Liver (tissue), 9 donors: ENCODE measurements around the gene AGAP2. TPM values are rescaled to one million over a fixed set of nuclear protein-coding genes. Genes with fewer than 3 reads are reported as not detected.

ENCODE experiments used
- DNase-seq: peaks from one replicate; pipeline ENCODE4 v3.0.0-alpha.2; 2017; ENCODE audit warnings: low spot score
- H3K27ac ChIP-seq, 2 donors: one replicate each; pipeline ENCODE4 v1.7.0; 2013; ENCODE audit warnings: inconsistent platforms in 2 of 2, low read length in 2 of 2, control low read depth in 1 of 2, low read depth in 1 of 2, mild to moderate bottlenecking in 1 of 2
- H3K27me3 ChIP-seq, 4 donors: one replicate each; pipeline versions ENCODE4 v1.6.1 to v1.7.0; 2013; ENCODE audit warnings: low read length in 3 of 4, inconsistent platforms in 1 of 4, mild to moderate bottlenecking in 1 of 4, moderate library complexity in 1 of 4; ENCODE audit not compliant: control insufficient read depth in 4 of 4, insufficient read depth in 4 of 4
- H3K36me3 ChIP-seq, 4 donors: one replicate each; pipeline versions ENCODE4 v1.6.1 to v1.7.0; 2013; ENCODE audit warnings: low read length in 3 of 4, mild to moderate bottlenecking in 3 of 4, low read depth in 1 of 4, moderate library complexity in 1 of 4; ENCODE audit not compliant: control insufficient read depth in 4 of 4, insufficient read depth in 3 of 4
- H3K4me1 ChIP-seq, 4 donors: one replicate each; pipeline versions ENCODE4 v1.6.1 to v1.7.0; 2013; ENCODE audit warnings: low read length in 3 of 4, mild to moderate bottlenecking in 3 of 4, moderate library complexity in 1 of 4; ENCODE audit not compliant: control insufficient read depth in 4 of 4, insufficient read depth in 4 of 4
- H3K4me3 ChIP-seq, 3 donors: one replicate each; pipeline versions ENCODE4 v1.6.1 to v1.7.0; 2013; ENCODE audit warnings: low read length in 3 of 3, control low read depth in 1 of 3, low read depth in 1 of 3, mild to moderate bottlenecking in 1 of 3
- H3K9ac ChIP-seq, 2 donors: one replicate each; pipeline ENCODE4 v1.7.0; 2013; ENCODE audit warnings: low read length in 2 of 2, mild to moderate bottlenecking in 2 of 2, moderate library complexity in 2 of 2, control low read depth in 1 of 2, low read depth in 1 of 2
- H3K9me3 ChIP-seq, 4 donors: one replicate each; pipeline versions ENCODE4 v1.6.1 to v1.7.0; 2013; ENCODE audit warnings: low read length in 3 of 4; ENCODE audit not compliant: control insufficient read depth in 4 of 4
- CTCF ChIP-seq: fragments of 150-350 bp; IDR thresholded peaks from 2 replicates; pipeline ENCODE4 v1.5.1; 2017; ENCODE audit warnings: improper control_type of control experiment, low read depth, low read length; ENCODE audit not compliant: missing input control
- EGR1 ChIP-seq, 2 donors: IDR thresholded peaks; 2 replicates each; pipeline ENCODE4 v1.6.1; 2016 to 2018; ENCODE audit warnings: antibody characterized with exemption in 2 of 2, low read depth in 2 of 2
- FOXA1 ChIP-seq: IDR thresholded peaks from 2 replicates; pipeline ENCODE4 v1.6.1; 2016; ENCODE audit warnings: antibody characterized with exemption
- FOXA2 ChIP-seq: IDR thresholded peaks from 2 replicates; pipeline ENCODE4 v1.6.1; 2016; ENCODE audit warnings: antibody characterized with exemption
- GABPA ChIP-seq, 2 donors: IDR thresholded peaks in 1 of 2; conservative IDR thresholded peaks in 1 of 2; 2 replicates each; pipeline ENCODE4 v1.6.1; 2016; ENCODE audit warnings: antibody characterized with exemption in 2 of 2, mild to moderate bottlenecking in 1 of 2, moderate library complexity in 1 of 2
- HNF4G ChIP-seq: IDR thresholded peaks from 2 replicates; pipeline ENCODE4 v1.6.1; 2016; ENCODE audit warnings: antibody characterized with exemption
- MAX ChIP-seq: IDR thresholded peaks from 2 replicates; pipeline ENCODE4 v1.6.1; 2016; ENCODE audit warnings: antibody characterized with exemption
- NR2F2 ChIP-seq: IDR thresholded peaks from 2 replicates; pipeline ENCODE4 v1.6.1; 2016; ENCODE audit warnings: antibody characterized with exemption
- RAD21 ChIP-seq, 2 donors: IDR thresholded peaks; 2 replicates each; pipeline ENCODE4 v1.6.1; 2016; ENCODE audit warnings: antibody characterized with exemption in 2 of 2, mild to moderate bottlenecking in 2 of 2
- RXRA ChIP-seq, 2 donors: IDR thresholded peaks; 2 replicates each; pipeline ENCODE4 v1.6.1; 2017 to 2018; ENCODE audit warnings: antibody characterized with exemption in 2 of 2, mild to moderate bottlenecking in 1 of 2
- SP1 ChIP-seq: IDR thresholded peaks from 2 replicates; pipeline ENCODE4 v1.6.1; 2018; ENCODE audit warnings: antibody characterized with exemption, mild to moderate bottlenecking
- TAF1 ChIP-seq: conservative IDR thresholded peaks from 2 replicates; pipeline ENCODE4 v1.6.1; 2016; ENCODE audit warnings: antibody characterized with exemption, mild to moderate bottlenecking
- ZBTB33 ChIP-seq: IDR thresholded peaks from 2 replicates; pipeline ENCODE4 v1.6.1; 2016; ENCODE audit warnings: antibody characterized with exemption
- WGBS: extraction: QIAGEN DNeasy Blood & Tissue Kit; methylation state at CpG from one replicate; pipeline ENCODE4 v1.1.7; 2013; 5-methylcytosine and 5-hydroxymethylcytosine counted together
- polyA plus RNA-seq, 2 donors: library from polyadenylated mRNA; stranded (reverse) in 1 of 2; unstranded in 1 of 2; fragments of 200-250 nt in 1 of 2; fragments of >200 nt in 1 of 2; fragmentation: Nextera tagmentation in 1 of 2; extraction: Ambion mirVana in 1 of 2; gene quantifications; one replicate each; pipeline versions ENCODE4 v1.2.1 to v1.2.3, GENCODE V29; 2013 to 2015
- total RNA-seq, 2 donors: library from RNA; depleted of rRNA; stranded (reverse); fragments of >200 nt; gene quantifications; one replicate each; pipeline ENCODE4 v1.2.3, GENCODE V29; 2014
- TF ChIP-seq, protein P1 (sequence below): IDR thresholded peaks from 2 replicates; pipeline ENCODE4 v1.6.1; 2016; ENCODE audit warnings: antibody characterized with exemption, mild to moderate bottlenecking
- TF ChIP-seq, protein P2 (sequence below): IDR thresholded peaks from 2 replicates; pipeline ENCODE4 v1.6.1; 2016; ENCODE audit warnings: antibody characterized with exemption
- donor health status: healthy.
- donor health status: healthy.
- donor health status: healthy.
- donor health status: healthy.
- donor health status: healthy.

Gene AGAP2
- total and polyA plus RNA-seq, 4 donors: 0.18 to 1.7 (median 0.64) TPM

- DNase-seq: peak; percentile 32
- no peak for TF ChIP-seq SP1
- peak in 1 of 2 donors; percentile 17 for TF ChIP-seq RXRA (IDR thresholded peaks at IDR 0.05)
These were observed 10.7 kb downstream of the AGAP2 start for GRCh38 chr12:57727758-57728395.

DNA sequence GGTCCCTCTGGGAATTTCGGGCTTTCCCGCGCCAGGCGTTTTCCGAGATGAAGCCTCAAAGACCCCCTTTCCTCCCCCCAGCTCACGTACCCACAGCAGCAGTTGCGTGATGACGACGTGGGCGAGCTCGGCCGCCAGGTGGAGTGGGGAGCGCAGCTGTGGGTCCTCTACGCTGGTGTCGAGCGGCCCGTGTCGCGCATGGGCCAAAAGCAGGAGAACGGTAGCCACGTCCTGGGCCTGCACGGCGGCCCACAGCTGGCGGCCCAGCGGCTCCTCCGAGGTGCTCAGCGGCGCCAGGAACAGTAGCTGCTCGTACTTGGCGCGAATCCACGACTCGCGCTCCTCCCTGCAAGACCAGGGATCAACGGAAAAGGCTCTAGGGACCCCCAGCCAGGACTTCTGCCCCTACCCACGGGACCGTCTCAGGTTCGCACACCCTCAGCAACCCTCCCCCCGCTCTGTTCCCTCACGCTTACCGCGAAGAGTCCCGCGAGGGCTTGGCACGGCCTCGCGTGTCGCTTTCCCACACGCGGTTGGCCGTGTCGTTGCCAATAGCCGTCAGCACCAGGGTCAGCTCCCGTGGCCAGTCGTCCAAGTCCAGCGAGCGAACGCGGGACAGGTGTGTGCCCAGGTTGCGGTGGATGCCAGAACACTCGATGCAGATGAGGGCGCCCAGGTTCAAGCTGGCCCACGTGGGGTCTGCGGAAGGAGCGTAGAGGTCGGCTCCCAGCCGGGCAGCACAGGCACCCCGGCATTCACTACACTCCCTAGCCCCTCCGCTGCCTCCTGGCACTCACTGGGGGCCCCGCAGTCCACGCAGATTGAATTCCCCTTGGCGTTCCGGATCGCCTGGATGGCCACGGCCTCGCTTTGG lies 11.4 kb downstream of the AGAP2 start:
- H3K4me1 ChIP-seq: peaks cover 0 to 14% (median 9%) of the 10 kb centered on the region in 4 donors
- peak; percentile 36 for DNase-seq
- WGBS: 27% methylated on average over 76 of the region's 76 CpGs
- H3K9me3 ChIP-seq: no peaks in the 10 kb centered on the region
- TF ChIP-seq, protein P1, sequence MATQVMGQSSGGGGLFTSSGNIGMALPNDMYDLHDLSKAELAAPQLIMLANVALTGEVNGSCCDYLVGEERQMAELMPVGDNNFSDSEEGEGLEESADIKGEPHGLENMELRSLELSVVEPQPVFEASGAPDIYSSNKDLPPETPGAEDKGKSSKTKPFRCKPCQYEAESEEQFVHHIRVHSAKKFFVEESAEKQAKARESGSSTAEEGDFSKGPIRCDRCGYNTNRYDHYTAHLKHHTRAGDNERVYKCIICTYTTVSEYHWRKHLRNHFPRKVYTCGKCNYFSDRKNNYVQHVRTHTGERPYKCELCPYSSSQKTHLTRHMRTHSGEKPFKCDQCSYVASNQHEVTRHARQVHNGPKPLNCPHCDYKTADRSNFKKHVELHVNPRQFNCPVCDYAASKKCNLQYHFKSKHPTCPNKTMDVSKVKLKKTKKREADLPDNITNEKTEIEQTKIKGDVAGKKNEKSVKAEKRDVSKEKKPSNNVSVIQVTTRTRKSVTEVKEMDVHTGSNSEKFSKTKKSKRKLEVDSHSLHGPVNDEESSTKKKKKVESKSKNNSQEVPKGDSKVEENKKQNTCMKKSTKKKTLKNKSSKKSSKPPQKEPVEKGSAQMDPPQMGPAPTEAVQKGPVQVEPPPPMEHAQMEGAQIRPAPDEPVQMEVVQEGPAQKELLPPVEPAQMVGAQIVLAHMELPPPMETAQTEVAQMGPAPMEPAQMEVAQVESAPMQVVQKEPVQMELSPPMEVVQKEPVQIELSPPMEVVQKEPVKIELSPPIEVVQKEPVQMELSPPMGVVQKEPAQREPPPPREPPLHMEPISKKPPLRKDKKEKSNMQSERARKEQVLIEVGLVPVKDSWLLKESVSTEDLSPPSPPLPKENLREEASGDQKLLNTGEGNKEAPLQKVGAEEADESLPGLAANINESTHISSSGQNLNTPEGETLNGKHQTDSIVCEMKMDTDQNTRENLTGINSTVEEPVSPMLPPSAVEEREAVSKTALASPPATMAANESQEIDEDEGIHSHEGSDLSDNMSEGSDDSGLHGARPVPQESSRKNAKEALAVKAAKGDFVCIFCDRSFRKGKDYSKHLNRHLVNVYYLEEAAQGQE: peak; percentile 94
- TF ChIP-seq CTCF: no peak
- H3K27me3 ChIP-seq: no peaks in the 10 kb centered on the region
- H3K4me3 ChIP-seq: peak overlapping the region in 1 of 3 donors; percentile 45
- no peak overlapping the region for H3K9ac ChIP-seq
- H3K27ac ChIP-seq: no peak overlapping the region
- H3K36me3 ChIP-seq: no peaks in the 10 kb centered on the region

More at GRCh38 chr12:57727758-57728395, 10.7 kb downstream of the AGAP2 start:
- Histone ChIP-seq H3K27me3 (no peaks in the 10 kb centered on the region), H3K9ac (no peak overlapping the region), H3K4me3 (no peak overlapping the region), H3K27ac (no peak overlapping the region), H3K9me3 (no peaks in the 10 kb centered on the region), H3K4me1 (peaks cover 0 to 14% (median 9%) of the 10 kb centered on the region in 4 donors), H3K36me3 (no peaks in the 10 kb centered on the region)
- 40% methylated on average over 21 of the region's 21 CpGs for WGBS

DNA sequence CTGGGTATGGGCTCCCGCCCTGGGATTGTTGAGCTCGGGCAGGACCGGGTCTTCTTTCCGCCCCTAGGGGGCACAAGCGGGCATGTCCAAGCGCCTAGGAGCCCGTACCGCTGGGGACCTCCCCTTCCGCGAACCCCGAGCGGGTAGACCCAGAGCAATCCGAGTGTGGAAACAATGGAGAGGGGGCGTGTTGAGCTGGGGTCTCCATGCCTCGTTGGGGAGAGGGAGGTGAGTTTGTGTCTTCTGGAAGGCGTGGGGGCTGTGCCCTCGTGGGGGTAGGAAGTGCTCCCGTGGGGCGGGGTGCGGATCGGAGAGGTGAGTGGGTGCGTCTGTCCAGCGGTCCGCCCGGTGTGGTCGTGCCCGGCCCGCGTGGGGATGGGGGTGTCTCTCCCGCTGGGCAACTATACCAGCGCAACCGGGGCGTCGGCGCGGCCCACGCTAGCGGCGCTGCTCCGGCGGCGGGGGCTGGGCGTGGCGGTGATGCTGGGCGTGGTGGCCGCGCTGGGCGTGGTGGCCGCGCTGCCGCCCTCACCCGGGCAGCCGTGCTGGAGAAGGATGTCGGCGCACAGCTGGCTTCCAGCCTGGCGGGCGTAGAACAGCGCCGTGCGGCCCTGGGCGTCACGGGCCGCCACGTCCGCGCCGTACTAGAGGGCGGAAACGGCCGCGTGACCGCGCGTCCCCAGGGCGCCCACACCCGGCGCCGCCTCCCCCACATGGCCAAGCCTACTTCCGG lies 12.2 kb downstream of the AGAP2 start:
- peaks cover 0 to 14% (median 9%) of the 10 kb centered on the region in 4 donors for H3K4me1 ChIP-seq
- WGBS: 18% methylated on average over 79 of the region's 79 CpGs
- no peaks in the 10 kb centered on the region for H3K27me3 ChIP-seq
- no peak overlapping the region for H3K27ac ChIP-seq
- H3K9ac ChIP-seq: no peak overlapping the region
- peaks cover 0 to 5% (median 2%) of the 10 kb centered on the region in 4 donors for H3K36me3 ChIP-seq
- DNase-seq: peak; percentile 69
- no peaks in the 10 kb centered on the region for H3K9me3 ChIP-seq
- peak overlapping the region in 1 of 3 donors; percentile 45 for H3K4me3 ChIP-seq
- no peak for TF ChIP-seq RXRA (IDR thresholded peaks at IDR 0.05)
- TF ChIP-seq NR2F2: no peak
- TF ChIP-seq GABPA (IDR thresholded peaks at IDR 0.05 in 1 of 2, conservative IDR thresholded peaks at IDR 0.05 in 1 of 2): no peak
- TF ChIP-seq FOXA1: no peak
- TF ChIP-seq FOXA2: no peak
- no peak for TF ChIP-seq MAX
- TF ChIP-seq, protein P2, sequence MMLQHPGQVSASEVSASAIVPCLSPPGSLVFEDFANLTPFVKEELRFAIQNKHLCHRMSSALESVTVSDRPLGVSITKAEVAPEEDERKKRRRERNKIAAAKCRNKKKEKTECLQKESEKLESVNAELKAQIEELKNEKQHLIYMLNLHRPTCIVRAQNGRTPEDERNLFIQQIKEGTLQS: no peak
- TF ChIP-seq HNF4G: no peak
- TF ChIP-seq TAF1: no peak
- no peak for TF ChIP-seq EGR1 (IDR thresholded peaks at IDR 0.05; ENCODE audit: low read depth in 2 of 2)
- TF ChIP-seq ZBTB33: no peak
- TF ChIP-seq RAD21 (IDR thresholded peaks at IDR 0.05): peak; percentile 33 to 66
